Measurements from ENCODE around the gene CHST2.
"Not testable (repeated sequence)": the region's sequence is repeated elsewhere in the genome, so short reads cannot be mapped to it uniquely, and the experiment has no call there.

Gene CHST2

DNA sequence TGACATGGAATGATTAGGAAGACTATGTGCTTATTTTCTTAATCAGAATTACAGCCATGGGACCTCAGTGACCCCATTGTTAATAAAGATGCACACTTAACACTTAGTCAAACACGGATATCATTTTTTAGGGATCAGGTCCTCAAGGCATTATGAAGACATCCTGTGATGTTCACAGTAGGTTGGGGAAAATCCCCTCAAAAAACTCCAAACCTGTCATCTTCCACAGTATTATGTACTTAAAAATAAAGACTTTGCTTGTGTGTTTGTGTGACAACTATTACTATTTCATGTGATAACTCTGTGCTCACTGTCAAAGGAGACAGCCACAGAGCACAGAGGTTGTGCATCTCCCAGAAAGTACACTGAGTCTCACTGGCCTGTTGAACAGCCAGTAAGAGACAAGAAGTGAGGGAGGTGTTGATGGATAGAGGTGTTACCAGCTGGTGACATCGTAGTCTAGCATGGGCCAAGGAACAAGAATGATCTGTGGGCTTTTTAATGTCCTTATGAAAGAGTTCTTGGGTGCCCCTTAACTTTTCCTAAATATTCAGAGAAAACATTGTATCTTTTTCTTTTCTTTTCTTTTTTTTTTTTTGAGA, 18.0 kb downstream of the CHST2 start:
- DNase-seq: no peak

DNA sequence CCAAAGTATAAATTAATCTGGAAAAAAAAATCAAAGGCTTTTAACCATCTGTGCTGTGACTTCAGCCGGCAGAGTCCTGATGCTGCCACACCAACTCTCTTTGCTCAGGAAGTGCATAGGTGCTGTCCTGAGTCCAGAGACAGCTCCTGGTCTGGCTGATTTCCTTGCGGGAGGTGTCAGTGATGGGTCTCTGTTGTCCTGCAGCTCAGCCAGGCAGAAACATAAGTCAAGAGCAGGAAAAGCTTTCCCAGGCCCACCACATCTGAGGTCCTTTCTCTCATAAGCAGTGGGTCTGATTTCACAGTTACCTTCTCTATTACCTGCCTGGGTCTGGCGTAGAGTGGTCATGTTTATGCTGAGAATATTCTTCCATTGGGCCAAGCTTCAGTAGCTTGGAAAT, 19.4 kb downstream of the CHST2 start:
- no peak for DNase-seq

DNA sequence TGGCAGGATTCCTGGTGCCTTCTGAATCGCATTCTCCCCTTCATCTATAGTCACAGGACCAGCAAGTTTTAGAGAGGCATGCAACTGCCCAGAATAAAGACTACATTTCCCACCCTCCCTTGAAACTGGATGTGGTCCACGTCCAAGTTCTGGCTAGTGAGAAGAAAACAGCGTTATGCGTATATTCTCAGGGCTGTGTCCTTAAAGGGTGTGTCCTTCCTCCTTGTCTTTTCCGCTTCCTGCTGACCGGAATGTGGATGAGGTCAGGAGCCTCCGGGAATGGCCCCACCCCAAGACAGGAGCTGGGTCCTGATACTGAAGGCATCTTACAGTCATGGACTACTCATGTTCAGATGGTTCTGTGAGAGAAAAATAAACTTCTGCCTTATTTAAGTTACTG, 20.2 kb downstream of the CHST2 start:
- DNase-seq: no peak

DNA sequence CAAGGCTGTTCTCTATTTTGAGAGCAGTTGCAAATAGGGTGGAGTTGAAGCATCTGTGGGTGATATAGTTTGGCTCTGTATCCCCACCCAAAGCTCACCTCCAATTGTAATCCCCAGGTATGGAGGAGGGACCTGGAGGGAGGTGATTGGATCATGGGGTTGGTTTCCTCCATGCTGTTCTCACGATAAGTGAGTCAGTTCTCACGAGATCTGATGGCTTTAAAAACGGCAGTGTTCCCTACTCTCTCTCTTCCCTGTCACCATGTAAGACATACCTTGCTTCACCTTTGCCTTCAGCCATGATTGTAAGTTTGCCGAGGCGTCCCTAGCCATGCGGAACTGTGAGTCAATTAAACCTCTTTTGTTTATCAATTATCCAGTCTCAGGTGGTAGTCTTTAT, 21.0 kb downstream of the CHST2 start:
- no peak for DNase-seq

DNA sequence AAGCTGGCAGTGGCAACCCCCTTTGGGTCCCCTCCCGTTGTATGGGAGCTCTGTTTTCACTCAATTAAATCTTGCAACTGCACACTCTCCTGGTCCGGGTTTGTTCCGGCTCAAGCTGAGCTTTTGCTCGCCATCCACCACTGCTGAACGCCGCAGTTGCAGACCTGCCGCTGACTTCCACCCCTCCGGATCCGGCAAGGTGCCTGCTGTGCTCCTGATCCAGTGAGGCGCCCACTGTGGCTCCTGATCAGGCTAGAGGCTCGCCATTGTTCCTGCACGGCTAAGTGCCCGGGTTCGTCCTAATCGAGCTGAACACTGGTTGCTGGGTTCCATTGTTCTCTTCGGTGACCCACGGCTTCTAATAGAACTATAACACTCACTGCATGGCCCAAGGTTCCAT, 22.8 kb downstream of the CHST2 start:
- no peak for DNase-seq

DNA sequence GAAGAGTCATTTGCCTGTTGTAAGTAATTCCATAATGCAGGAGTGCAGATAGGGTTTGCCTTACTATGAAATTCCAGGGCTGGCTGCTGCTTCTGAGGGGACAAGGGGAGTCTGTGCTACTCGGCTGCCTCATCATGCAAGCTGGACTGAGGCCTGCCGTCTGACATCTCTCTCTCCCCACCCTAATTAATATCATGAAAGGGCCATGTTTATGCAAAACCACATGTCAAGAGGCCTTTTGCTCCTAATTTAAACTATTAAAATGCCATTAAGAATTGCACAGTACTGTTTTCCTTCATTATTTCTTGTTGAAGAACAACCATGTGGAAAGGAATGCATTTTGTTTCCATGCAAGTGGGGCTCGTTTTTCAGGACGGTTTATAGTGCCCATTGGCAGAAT, 26.3 kb downstream of the CHST2 start:
- DNase-seq: no peak

DNA sequence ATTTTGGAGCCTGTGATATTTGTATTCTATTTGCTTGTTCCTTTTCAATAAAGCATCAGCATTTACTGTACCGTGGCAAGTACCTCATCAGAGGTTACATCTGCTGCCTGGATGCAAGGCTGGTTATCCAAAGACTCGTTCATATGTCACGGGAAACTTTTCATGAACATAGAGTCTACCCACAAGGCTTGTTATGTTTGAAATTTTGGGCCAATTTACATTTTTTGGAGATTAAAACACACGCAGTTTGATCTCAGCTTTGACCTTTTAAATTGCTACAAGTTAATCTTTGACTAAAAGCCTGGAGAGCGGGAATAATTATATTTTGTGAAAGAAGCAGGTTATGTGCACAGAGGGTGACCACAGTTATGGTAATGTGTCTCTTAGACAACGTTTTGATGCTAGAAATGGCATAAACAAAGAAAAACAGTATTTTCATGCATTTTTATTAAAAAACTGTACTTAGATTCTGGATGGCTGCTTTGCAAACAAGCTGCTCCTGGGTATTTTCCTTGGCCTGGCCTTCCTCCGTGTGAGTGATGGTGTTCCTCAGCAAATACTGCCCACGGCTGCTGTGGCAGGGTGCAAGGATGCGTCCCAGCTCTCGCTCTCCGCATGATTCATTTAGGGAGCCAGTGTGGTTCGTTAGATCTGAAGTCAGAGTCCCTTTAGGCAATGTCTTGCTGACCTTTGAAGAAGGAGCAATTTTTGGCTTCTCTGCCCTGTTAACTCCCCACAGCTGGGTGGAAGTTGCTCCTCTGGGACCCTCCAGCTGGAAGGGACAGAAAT, 27.1 kb downstream of the CHST2 start:
- DNase-seq: no peak

DNA sequence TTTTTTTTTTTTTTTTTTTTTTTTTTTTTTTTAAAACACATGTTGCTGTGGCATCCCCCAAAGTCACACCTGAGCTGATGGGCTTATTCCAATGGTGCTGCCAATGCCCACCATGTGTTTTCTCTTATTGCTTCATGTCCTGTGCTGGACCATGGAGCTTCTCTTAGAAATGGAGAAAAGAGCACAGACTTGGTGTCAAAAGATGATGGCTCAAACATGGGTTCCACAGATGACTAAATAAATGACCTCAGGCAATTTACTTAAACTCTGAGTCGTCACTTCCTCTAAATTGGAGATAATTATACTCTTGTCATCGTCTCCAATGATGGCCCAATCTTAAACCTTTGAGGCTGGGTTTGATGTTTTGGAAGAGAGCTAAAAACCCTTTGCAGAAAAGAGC, 28.1 kb downstream of the CHST2 start:
- no peak for DNase-seq

DNA sequence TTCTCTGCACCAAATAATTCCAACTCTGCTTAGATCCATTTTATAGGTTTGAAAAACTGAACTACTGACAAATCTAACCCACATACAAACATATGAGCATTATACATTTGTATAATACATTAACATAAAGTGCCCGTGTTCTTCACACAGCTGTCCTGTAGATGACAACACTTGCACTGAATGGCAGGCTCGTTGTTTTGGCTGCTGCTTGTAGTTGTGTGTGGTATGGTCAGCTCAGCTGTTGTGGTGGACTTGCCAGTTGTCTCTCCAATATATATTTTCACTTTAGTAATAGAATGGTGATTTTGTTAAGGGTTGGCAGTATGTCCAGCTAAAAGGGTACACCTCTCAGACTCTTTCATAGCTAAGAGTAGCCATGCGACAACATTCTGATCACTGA, 30.5 kb downstream of the CHST2 start:
- no peak for DNase-seq

DNA sequence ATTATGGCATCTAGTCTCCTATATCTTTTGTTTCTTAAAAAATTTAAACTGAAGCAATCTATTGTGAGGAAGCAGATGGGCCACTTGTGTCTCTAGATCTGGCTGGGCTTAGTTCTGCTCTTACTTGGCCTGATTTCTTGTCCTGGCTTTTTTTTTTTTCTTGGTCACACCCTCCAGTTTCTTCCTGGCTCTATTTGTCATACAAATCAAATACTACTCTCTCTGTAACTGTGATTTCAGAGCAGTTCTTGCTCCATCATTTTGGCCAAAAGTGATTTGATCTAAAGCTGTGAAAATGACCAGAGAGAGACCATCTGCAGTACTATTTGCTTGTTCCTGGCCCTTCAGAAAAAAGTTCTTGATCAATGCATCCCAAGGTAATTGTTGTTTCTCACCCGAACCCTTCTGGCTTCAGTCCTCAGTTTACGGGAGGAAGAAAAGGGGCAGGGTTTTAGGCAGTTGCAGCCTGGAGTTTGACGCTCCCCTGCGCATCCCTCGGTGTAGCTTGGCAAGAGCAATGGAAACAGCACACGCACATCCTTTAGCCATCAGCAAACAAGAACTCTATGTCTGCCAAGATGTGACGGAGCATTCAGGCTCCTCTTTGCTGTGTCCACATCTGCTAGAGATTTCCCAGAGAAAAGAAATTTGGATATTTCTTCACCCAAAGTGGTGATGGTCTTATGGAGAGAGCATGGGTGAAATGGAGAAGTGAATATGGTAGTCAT, 31.6 kb downstream of the CHST2 start:
- no peak for DNase-seq

DNA sequence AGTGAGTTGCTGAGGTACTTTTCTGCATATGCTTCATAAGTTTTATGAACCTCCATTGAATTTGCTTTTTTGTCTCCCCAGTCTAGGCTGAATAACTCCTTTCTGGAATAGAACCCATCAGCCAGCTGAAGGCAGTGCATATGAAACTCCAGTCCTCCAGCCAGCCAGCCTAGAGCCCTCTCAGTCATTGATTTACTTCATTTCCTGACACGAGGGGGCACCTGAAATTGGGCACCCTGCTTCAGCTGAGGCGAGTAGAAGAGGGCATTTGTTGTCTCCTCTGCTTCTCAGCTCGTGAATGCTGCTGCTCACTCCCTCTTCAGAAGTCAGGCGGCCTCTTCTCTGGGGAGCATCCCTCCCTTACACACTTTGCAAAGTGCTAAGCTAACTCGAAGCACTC, 32.5 kb downstream of the CHST2 start:
- DNase-seq: no peak

DNA sequence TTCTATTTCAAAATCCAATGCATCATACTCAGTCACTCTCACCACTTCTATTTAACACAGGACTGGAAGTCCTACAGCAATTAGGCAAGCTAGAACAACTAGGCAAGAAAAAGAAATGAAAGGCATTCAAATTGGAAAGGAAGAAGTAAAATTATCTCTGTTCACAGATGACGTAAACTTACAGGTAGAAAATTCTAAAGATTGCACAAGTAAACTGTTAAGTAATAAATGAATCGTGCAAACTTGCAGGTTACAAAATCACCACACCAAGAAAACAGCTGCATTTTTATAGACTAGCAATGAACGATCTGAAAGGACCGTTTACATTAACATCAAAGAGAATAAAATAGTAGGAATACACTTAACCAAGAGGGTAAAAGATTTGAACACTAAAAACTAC, 36.2 kb downstream of the CHST2 start:
- no peak for DNase-seq

DNA sequence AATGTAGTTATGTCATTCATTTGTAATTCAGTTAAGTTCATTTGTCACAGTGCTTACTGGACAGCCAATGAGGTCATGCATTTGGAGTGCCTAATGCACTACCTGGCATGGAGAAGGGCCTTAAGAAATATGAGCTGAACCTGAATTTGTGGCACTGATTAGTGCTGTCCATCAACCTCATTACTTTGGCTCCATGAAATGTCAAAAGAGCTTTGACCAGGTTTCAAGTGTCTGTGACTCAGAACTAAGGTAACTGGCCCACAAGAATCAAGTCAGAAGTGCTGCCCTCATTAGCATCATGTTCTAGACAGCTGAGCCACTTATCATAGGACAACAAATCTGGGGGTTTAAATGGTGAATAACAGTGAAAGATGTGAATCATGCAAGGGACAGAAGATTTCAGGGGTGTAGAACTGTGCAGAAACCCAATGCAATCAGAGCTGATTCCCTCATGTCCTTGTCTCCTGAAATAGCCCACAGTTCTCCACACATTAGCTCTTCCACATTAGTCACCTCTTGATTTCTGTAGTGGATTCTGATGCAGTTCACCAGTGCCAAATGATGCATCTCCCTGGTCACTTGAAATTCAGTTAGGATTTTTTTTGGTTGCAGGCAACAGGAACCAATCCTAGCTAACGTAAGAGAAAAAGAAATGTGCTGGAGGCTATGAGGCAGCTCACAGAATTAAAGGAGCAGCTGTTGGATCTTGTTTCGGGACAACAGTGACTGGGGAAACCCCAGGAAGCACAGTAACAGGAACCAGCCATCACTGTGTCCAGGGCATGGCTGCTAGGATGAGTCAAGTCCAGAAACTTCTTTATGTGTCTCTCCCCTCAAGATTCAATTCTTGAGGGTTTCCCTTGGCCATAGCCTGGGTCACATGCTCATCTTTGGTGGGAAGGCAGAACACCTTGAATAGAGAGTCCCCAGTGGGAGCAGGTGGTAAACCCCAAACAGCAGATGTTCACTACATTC, 38.7 kb downstream of the CHST2 start:
- no peak for DNase-seq

DNA sequence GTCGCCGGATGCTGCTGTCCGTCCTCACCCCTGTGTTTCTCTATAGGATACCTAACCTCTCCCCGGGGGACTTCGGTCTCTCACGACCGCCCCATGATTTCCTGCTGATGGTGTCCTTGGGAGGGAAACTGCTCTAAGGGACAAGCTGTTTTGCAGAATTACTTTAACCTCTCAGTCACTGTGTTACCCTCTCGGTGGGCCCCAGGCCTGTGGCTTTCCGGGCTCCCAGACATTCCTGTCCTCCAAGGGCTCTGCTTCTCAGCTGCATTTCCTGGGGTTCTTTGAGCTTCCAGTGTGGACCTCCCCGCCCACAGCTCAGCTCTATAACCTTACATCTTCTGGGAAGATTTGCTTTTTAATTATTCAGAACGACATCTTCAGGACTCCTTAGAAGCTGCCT, 40.9 kb downstream of the CHST2 start:
- no peak for DNase-seq

DNA sequence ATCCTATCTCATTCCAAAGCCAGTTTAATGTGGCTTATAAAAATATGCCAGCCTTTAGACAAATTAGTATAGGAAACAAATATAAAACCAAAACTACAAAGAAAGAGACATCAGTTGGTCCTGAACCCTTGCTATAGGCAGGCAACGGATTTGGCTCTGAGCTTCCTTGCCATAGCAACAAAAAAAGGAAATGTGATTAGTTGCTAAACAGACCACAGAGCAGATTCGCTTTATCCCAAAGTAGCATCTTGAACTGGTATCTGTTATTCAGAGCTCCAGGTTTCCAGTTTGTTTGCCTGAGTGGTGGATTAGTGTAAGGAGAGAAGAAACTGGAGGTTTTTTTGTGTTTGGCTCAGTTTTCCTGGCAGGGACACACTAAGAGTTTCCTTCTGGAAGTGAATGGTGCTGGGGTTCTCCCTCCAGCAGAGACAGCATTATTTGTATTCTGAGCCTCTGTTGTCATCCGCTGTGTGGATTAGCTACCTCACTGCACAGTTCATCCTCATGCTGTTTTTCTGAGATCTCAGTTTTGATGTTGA, 44.1 kb downstream of the CHST2 start:
- DNase-seq: no peak

DNA sequence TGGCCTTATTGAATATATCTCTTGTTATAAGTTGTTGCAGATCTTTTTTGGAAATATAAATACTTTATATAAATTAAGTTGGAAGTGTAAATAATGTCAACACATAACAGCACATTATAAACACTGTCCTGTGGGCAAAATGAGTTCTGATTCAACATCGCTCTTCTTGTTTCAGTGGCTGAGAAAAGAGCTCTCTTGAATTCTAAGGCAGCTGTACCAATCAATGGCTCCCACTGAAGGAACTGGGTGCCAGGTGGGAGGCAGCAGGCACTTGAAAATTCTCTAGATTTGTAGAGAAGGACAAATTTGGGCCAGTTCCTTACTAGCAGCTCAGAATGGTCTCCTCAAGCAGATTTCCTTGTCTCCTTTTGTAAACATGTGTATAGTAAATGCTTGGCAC, 45.6 kb downstream of the CHST2 start:
- no peak for DNase-seq

DNA sequence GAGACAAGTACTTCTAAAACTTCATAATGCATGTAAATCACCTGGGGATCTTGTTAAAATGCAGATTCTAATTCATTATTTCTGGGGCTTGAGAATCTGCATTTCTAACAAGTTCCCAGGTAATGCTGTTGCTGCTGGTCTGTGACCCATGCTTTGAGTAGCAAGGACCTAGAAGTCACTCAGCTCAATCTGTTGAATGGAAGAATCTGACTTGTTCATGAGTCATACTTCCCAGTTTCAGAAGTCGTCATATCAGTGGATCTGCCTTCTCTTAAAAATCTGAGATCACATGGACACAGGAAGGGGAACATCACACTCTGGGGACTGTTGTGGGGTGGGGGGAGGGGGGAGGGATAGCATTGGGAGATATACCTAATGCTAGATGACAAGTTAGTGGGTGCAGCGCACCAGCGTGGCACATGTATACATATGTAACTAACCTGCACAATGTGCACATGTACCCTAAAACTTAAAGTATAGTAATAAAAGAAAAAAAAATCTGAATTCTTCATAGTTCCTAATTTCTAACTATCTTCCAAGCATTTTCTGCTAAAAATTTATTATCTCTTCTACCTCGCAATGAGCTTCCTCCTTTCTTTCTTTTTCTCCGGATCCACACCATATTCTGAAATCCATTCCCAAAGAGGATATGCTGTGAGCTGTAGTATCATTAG, 46.2 kb downstream of the CHST2 start:
- DNase-seq: not testable (repeated sequence)

DNA sequence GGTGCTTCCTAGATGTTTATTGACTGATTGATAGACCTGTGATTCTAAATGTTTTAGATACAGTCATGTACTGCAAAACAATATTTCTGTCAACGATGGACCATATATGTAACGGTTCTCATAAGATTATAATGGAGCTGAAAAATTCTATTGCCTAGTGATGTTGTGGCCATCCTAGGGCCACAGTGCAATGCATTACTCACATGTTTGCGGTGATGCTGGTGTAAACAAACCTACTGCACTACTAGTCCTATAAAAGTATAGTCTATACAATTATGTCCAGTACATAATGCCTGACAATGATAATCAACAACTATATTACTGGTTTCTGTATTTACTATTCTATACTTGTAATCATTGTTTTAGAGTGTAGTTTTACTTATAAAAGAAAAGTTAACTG, 46.8 kb downstream of the CHST2 start:
- no peak for DNase-seq

DNA sequence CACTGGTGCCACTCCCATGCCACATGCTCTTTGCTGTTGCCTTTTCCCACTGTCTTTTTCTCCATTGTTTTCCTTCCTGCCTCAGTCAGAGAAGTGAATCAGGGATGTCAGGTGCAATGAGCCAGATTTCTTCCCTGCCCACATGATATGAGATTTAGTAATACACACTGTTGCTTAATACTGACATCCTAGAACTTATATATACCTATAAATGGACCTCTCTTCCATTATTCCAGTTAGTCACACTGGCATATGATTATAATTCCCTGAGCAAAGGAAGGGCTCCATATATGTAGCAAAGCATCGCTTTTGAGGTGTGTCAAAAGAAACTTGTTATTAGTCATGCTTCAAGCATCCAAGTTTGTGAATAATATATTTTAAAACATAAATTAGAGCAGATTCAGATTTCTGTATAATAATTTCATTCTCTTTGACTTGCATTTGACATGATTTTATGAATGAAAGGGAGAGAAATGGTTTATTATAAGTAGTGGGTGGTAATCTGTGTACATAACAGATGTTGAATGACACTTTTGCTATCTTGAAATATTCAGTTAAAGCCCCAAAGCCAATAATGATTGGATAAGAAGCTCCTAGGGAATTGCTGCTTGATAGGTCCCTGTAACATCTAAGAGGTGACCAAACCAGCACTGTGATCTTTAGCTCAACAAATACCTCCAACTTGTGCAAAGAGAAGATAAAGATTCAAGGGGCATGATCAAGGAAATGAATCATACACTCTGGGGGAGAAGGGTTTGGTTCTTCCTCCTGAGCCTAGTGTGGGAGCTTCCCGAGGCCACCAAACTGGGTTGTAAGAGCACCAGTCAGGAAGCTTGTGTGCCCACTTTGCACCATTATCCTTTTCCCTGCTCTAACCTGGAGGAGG, 48.6 kb downstream of the CHST2 start:
- no peak for DNase-seq

DNA sequence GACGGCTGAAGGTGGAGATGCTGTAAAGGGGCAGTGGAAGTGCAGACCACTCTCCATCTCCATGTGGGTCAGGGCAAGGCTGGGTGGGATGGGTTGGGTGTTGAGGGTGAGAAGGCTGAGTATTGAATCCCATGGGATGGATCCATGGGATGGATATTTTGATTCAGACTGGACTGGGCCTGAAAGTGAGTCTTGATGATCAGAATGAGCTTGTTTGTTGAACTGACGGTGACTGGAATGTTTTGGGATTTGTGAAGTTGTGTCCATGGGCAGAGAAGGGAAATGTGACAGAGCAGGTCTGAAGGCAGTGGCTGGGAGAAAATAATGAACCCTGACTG, 49.3 kb downstream of the CHST2 start:
- no peak for DNase-seq

DNA sequence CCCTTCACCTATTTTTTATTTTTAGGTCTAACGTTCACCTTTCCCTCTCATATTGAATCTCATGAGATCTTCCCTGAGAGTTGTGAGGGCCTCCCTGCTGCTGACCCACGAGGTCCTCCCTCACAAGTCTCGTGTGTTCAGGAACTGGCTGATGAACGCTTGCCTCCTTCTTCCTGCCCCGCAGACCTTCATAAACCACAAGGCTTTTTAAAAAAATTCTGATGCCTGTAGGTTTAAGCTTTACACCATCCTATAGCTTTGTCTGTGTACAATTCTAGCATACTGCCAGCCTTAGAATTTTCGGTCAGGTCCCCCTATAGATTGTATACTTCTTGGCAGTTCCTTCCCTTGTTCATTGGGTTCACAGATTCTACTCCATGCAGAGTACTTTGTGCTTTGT, 50.5 kb downstream of the CHST2 start:
- DNase-seq: no peak
